HCT116 (cell line): Measurements from ENCODE around the gene SLCO2A1. TPM values are rescaled to one million over a fixed set of nuclear protein-coding genes. Genes with fewer than 3 reads are reported as not detected.

ENCODE experiments used
- ATAC-seq: fragments of 200-7000 bp; cut with Tn5 transposase; 2 replicates; pipeline ENCODE4 v1.9.1; 2020; ENCODE audit warnings: mild to moderate bottlenecking, moderate library complexity
- BruUV-seq: library from RNA; stranded (reverse); fragments of 400-500 nt; replicated peaks from 2 replicates; lab custom pipeline; 2021; lab: Mats Ljungman, UMichigan
- CTCF ChIA-PET: fragments of 300-600 bp; sonication (Branson Sonifier 250); formaldehyde crosslinking; loops from one replicate; lab custom pipeline; 2021; ENCODE audit warnings: antibody characterized with exemption; lab: Charles Lee
- POLR2A ChIA-PET: fragments of 300-600, 350-600 bp; sonication (Branson Sonifier 250); formaldehyde crosslinking; loops from one replicate; lab custom pipeline; 2021; ENCODE audit warnings: antibody characterized with exemption; lab: Charles Lee
- RAD21 ChIA-PET, 2 experiments: fragments of 300-600 bp; sonication (Branson Sonifier 250); formaldehyde crosslinking; loops; one replicate each; lab custom pipeline; 2023; ENCODE audit warnings: low total read pairs in 2 of 2; ENCODE audit not compliant: uncharacterized antibody in 2 of 2, unreplicated experiment in 2 of 2, low non-redundant PET in 1 of 2; lab: Charles Lee
- DNase-seq: peaks from one replicate; pipeline ENCODE4 v3.0.0-alpha.2; 2010; ENCODE audit warnings: low read depth, low spot score
- H2AFZ ChIP-seq: fragments of 200-600 bp; shearing (Covaris generic), sonication (generic); 2 replicates; pipeline ENCODE4 v1.6.1; 2017; ENCODE audit warnings: low read depth, mixed run types, mixed read lengths, antibody characterized with exemption, low read length; ENCODE audit not compliant: poor library complexity, severe bottlenecking
- H3K27ac ChIP-seq: 2 replicates; pipeline ENCODE4 v1.5.1; 2012; ENCODE audit warnings: low read depth, low read length
- H3K27me3 ChIP-seq: fragments of 200-600 bp; sonication (generic); 2 replicates; pipeline ENCODE4 v1.6.1; 2016; ENCODE audit warnings: mixed run types, low read length, mixed read lengths; ENCODE audit not compliant: insufficient read depth
- H3K36me3 ChIP-seq, 2 experiments: fragments of 200-500 bp in 1 of 2; fragments of 200-600 bp in 1 of 2; sonication (Bioruptor generic) in 1 of 2; sonication (generic) in 1 of 2; 2 replicates each; pipeline versions ENCODE4 v1.5.1 to v1.6.1; 2014 to 2016; ENCODE audit warnings: low read length in 2 of 2, inconsistent platforms in 1 of 2, mixed read lengths in 1 of 2, mixed run types in 1 of 2; ENCODE audit not compliant: insufficient read depth in 2 of 2, control insufficient read depth in 1 of 2
- H3K4me1 ChIP-seq, 2 experiments: fragments of 200-600 bp in 1 of 2; sonication (generic) in 1 of 2; 2 replicates each; pipeline versions ENCODE4 v1.5.1 to v1.6.1; 2012 to 2017; ENCODE audit warnings: low read length in 2 of 2, inconsistent platforms in 1 of 2, mild to moderate bottlenecking in 1 of 2, mixed read lengths in 1 of 2, mixed run types in 1 of 2, moderate library complexity in 1 of 2; ENCODE audit not compliant: insufficient read depth in 2 of 2, control insufficient read depth in 1 of 2
- H3K4me2 ChIP-seq: fragments of 200-600 bp; sonication (generic); 2 replicates; pipeline ENCODE4 v1.6.1; 2017; ENCODE audit warnings: mixed run types, low read length, mixed read lengths
- H3K4me3 ChIP-seq, 2 experiments: fragments of 200-600 bp in 1 of 2; sonication (generic) in 1 of 2; replicated peaks in 1 of 2; 2 replicates each; pipeline ENCODE4 v1.5.1; 2011 to 2016; ENCODE audit warnings: low read length in 2 of 2, control low read depth in 1 of 2, low read depth in 1 of 2, mild to moderate bottlenecking in 1 of 2, mixed read lengths in 1 of 2, mixed run types in 1 of 2
- H3K79me2 ChIP-seq: fragments of 200-600 bp; sonication (generic); 2 replicates; pipeline ENCODE4 v1.6.1; 2017; ENCODE audit warnings: mild to moderate bottlenecking, mixed run types, low read length, moderate library complexity, mixed read lengths; ENCODE audit not compliant: insufficient read depth
- H3K9ac ChIP-seq: fragments of 200-600 bp; sonication (generic); 2 replicates; pipeline ENCODE4 v1.6.1; 2016; ENCODE audit warnings: low read length, mixed read lengths
- H3K9me2 ChIP-seq: fragments of 200-600 bp; sonication (generic), shearing (Covaris generic); 2 replicates; pipeline ENCODE4 v1.6.1; 2017; ENCODE audit warnings: mixed run types, mild to moderate bottlenecking, moderate library complexity; ENCODE audit not compliant: insufficient read depth
- H3K9me3 ChIP-seq, 2 experiments: fragments of 200-500 bp in 1 of 2; fragments of 200-600 bp in 1 of 2; sonication (Bioruptor generic) in 1 of 2; sonication (generic) in 1 of 2; 2 replicates each; pipeline ENCODE4 v1.6.1; 2014 to 2017; ENCODE audit warnings: low read length in 2 of 2, mixed read lengths in 2 of 2, inconsistent platforms in 1 of 2, low read depth in 1 of 2, mild to moderate bottlenecking in 1 of 2, mixed run types in 1 of 2, moderate library complexity in 1 of 2; ENCODE audit not compliant: control insufficient read depth in 1 of 2, insufficient read depth in 1 of 2
- H4K20me1 ChIP-seq: fragments of 200-600 bp; sonication (generic), shearing (Covaris generic); 2 replicates; pipeline ENCODE4 v1.6.1; 2017; ENCODE audit warnings: mixed run types, mild to moderate bottlenecking, moderate library complexity; ENCODE audit not compliant: insufficient read depth
- EGR1 ChIP-seq: IDR thresholded peaks from 2 replicates; pipeline ENCODE4 v1.6.1; 2012; ENCODE audit warnings: low read depth
- ELF1 ChIP-seq: IDR thresholded peaks from 2 replicates; pipeline ENCODE4 v1.6.1; 2012; ENCODE audit warnings: low read depth, borderline replicate concordance
- EZH2 ChIP-seq: fragments of 200-600 bp; sonication (generic); IDR thresholded peaks from 2 replicates; pipeline ENCODE4 v1.6.1; 2017; ENCODE audit warnings: antibody characterized with exemption, mixed run types
- EZH2phosphoT487 ChIP-seq: fragments of 200-600 bp; IDR thresholded peaks from 2 replicates; pipeline ENCODE4 v1.6.1; 2018; ENCODE audit warnings: antibody characterized with exemption, borderline replicate concordance
- JUND ChIP-seq: IDR thresholded peaks from 2 replicates; pipeline ENCODE4 v1.6.1; 2012
- MAX ChIP-seq: IDR thresholded peaks from 2 replicates; pipeline ENCODE4 v1.6.1; 2012
- REST ChIP-seq: IDR thresholded peaks from 2 replicates; pipeline ENCODE4 v1.6.1; 2012; ENCODE audit warnings: low read depth
- ZBTB33 ChIP-seq: IDR thresholded peaks from 2 replicates; pipeline ENCODE4 v1.6.1; 2011; ENCODE audit warnings: mild to moderate bottlenecking, low read length, moderate library complexity; ENCODE audit not compliant: insufficient replicate concordance; ENCODE audit errors: extremely low read depth
- intact Hi-C: fragments of 100-400 bp; cut with micrococcal nuclease; formaldehyde crosslinking; loops from 2 replicates; pipeline ENCODE4 v1.10.0; 2022
- total RNA-seq: library from RNA; stranded (reverse); gene quantifications from one replicate; pipeline ENCODE4 v1.2.1, GENCODE V29; 2021; ENCODE audit not compliant: unreplicated experiment

The SLCO2A1 gene
- total RNA-seq, 1 experiment from 2014 or later: 0.52 TPM

GRCh38 chr3:133944641-133945380 is 84.9 kb downstream of the SLCO2A1 start:
- TF ChIP-seq REST: no peak
- TF ChIP-seq, all 23 proteins: peak for 0

GRCh38 chr3:133944181-133944580 is 85.5 kb downstream of the SLCO2A1 start:
- intact Hi-C loops: no loop called here
- Histone ChIP-seq H3K4me3 (no peak overlapping the region), H2AFZ (no peak overlapping the region), H3K36me3 (no peaks in the 10 kb centered on the region), H3K9me3 (no peaks in the 10 kb centered on the region), H3K4me2 (peak overlapping the region; percentile 54), H3K9me2 (no peaks in the 10 kb centered on the region), H3K4me1 (peaks cover 28 to 29% of the 10 kb centered on the region in 2 experiments), H3K79me2 (no peaks in the 10 kb centered on the region), H3K27me3 (peaks cover 61% of the 10 kb centered on the region), H3K27ac (no peak overlapping the region), H4K20me1 (no peaks in the 10 kb centered on the region), H3K9ac (no peak overlapping the region)
- POLR2A ChIA-PET: no interaction called here
- no peak for DNase-seq
- CTCF ChIA-PET: no interaction called here
- BruUV-seq: no TSS peak
- RAD21 ChIA-PET: no interaction called here
- ATAC-seq: peak; percentile 12
- no peak for TF ChIP-seq REST
- TF ChIP-seq ELF1: no peak
- no peak for TF ChIP-seq EGR1
- TF ChIP-seq JUND: no peak
- TF ChIP-seq MAX: no peak
- TF ChIP-seq EZH2phosphoT487: no peak
- TF ChIP-seq EZH2: no peak
- no peak for TF ChIP-seq ZBTB33

More at GRCh38 chr3:133944641-133945380, 84.9 kb downstream of the SLCO2A1 start:
- H4K20me1 ChIP-seq: no peaks in the 10 kb centered on the region
- intact Hi-C loops: no loop called here
- H2AFZ ChIP-seq: no peak overlapping the region
- no peak overlapping the region for H3K27ac ChIP-seq
- ChIA-PET RAD21 (no interaction called here), CTCF (no interaction called here), POLR2A (no interaction called here)
- peak overlapping the region; percentile 54 for H3K4me2 ChIP-seq
- no peak overlapping the region for H3K9ac ChIP-seq
- no peaks in the 10 kb centered on the region for H3K79me2 ChIP-seq
- no TSS peak for BruUV-seq
- H3K9me2 ChIP-seq: no peaks in the 10 kb centered on the region
- H3K36me3 ChIP-seq: no peaks in the 10 kb centered on the region
- peaks cover 59% of the 10 kb centered on the region for H3K27me3 ChIP-seq
- H3K9me3 ChIP-seq: no peaks in the 10 kb centered on the region
- no peak overlapping the region for H3K4me3 ChIP-seq
- H3K4me1 ChIP-seq: peaks cover 28 to 29% of the 10 kb centered on the region in 2 experiments
- peak; percentile 41 for ATAC-seq
- no peak for DNase-seq
